PC-9 (cell line): Measurements from ENCODE around the gene PMIS2.

Experiments used
- CTCF ChIP-seq: fragments of 200-600 bp; sonication (generic); conservative IDR thresholded peaks from 2 replicates; pipeline ENCODE4 v1.6.1; 2017; ENCODE audit warnings: mixed run types, antibody characterized with exemption, mild to moderate bottlenecking, moderate library complexity
- EZH2 ChIP-seq: fragments of 200-600 bp; sonication (generic); IDR thresholded peaks from 2 replicates; pipeline ENCODE4 v1.8.0; 2017; ENCODE audit warnings: antibody characterized with exemption, low read depth

GRCh38 chr19:35612559-35613321 lies 26.8 kb downstream of the PMIS2 start, which contains the start of gene HAUS5:
- no peak for TF ChIP-seq CTCF
- TF ChIP-seq EZH2 = no peak
